T47D (cell line): ENCODE data around the gene CMTM7.

ENCODE experiments used
- DNase-seq, 2 experiments: peaks; one replicate each; pipeline versions ENCODE4 v3.0.0 to v3.0.0-alpha.2; 2011 to 2012; ENCODE audit warnings: low read depth in 1 of 2, low spot score in 1 of 2
- JUND ChIP-seq: IDR thresholded peaks from 2 replicates; pipeline ENCODE4 v1.6.1; 2012; ENCODE audit warnings: low read depth
- in situ Hi-C: cut with HindIII; loops from 2 replicates; pipeline ENCODE4 v1.10.0; 2016; ENCODE audit warnings: low sequenced_read_pairs, low pct_unique_long_range_greater_than_20kb

Gene CMTM7

DNA sequence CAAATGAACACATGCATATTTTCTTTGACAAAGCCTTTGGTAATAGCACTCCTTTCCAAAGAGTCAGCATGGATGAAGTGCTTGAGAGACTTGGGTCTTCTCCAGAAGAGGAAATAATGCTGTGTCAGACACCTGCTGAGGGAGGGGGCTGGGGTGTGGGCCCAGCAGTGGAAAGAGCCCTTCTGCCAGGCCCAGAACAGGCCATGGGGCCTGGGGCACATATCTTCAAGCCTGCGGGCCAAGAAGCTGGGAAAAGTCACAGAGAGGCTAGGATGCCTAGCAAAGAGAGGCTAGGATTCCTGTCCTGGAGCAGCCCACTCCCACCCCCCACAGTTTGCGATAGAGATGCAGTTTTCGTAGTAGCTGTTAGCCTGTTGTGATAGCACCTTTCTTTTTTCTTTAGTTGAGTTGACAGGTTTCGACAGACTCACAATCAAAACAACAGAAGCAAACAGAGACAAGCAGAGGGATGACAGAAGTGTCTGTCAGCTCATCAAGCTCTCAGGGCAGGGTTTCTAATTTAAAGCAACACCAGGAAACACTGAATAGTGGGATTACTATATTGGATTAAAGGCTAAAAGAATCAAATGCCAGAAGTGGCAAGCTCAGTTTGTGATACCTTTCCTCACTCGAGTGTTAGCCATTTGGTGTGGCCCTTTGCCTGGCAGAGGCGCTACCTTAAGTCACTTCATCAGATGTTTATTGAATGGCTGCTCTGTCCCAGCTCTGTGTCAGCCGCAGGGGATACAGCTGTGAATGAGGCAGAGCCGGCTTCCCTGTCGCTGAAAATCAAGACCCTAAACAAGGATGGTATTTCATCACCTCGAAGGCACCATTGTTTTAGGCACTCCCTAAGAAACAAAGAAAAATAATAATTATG, 19.0 kb downstream of the CMTM7 start:
- no peak for TF ChIP-seq JUND
- in situ Hi-C loops, result no loop called here
- DNase-seq, result no peak

DNA sequence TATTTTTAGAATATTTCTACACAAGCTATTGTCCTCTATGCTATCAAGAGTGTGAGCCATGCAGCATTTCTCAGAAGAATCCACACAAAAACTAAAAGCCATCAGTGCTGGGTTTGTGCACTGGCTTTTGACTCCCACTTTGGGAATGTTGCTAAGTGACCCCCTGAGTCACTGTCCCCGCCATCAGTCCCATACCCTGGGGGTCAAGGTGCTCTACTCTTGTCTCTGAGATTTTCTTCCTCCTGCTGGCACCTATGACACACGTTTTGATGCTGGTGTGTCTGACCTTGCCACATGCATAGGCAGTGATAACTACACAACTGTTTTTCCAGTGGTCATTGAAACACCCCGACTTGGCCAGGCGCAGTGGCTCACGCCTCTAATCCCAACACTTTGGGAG, 19.8 kb downstream of the CMTM7 start:
- no peak for DNase-seq
- in situ Hi-C loops, result no loop called here
- TF ChIP-seq JUND, result no peak

DNA sequence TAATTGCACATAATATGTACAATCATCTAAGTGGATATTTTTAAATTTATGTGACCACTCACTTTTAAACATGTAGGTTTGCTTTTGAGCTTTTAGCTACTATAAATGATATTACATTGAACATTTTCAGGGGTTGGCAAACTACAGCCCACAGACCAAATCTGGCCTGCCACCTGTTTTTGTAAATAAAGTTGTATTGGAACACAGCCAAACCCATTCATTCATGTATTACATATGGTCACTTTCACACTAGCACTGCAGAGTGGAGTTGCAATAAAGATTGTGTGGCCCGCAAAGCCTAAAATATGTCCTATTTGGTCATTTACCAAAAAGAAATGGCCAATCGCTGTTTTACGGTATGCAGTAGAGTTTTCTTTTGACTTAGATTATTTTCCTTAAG, 21.2 kb downstream of the CMTM7 start:
- DNase-seq, result no peak
- no peak for TF ChIP-seq JUND
- in situ Hi-C loops, result no loop called here

DNA sequence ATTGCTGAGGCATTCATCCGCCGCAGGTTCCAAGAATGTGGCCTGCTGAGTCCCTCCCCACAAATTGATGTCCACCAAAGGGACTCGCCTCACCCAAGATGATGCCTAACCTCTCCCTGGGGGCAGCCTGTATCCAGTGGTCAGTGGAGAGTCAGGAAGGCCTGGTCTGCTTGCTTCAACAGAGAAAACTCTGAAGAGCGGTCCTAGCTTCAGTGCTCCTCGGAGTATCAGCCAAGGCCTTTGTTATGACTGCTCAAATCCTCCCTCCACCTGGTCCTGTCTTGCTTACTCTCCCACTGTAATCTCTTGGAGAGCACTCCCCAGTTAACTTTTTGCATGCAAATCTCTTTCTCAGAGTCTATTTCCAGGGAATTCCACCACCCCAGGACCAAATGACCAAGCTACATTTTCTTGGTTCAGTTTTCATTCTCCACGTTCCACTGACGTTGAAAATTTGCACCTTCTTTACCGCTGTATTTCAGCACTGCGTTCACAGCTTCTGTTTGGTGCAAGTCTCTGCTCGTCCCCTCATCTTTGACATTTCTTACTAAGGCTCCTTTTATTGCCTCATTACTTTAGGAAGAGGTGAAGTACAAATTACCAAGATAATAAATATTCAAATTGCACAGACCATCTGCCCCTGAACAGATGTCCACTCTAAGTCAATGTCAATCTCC, 22.3 kb downstream of the CMTM7 start:
- no peak for TF ChIP-seq JUND
- in situ Hi-C loops, result no loop called here

DNA sequence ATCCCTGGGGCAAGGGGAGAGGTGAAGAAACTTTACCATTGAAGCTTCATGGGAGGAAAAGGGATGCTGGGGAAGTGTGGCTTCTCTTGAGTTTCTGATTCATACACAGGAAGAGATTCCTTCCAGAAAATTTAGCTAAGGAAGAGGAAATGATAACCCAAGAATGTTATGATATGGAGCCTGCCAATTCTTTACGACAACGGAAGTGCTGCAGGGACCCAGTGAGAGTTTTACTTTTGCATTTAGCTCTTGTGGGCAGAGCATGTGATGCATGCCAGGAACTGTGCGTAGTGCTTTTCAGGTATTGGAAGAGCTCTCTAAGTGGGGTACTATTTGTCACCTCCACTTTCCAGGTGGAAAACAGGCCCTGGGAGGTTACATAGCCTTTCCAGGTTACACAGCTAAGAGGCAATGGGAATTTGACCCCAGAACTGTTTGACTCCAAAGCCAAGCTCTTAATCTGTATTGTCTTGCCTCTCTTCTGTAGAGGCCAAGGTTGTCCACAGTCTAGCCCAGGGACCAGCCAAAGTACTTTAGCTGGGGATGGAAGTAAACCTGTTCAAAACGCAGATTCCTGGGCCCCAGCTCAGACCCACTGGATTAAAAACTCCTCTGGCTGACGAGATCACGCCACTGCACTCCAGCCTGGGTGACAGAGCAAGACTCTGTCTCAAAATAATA, 23.0 kb downstream of the CMTM7 start:
- DNase-seq, result no peak
- in situ Hi-C loops, result no loop called here
- TF ChIP-seq JUND, result no peak

More for the DNA sequence above, 22.3 kb downstream of the CMTM7 start:
- no peak for DNase-seq

DNA sequence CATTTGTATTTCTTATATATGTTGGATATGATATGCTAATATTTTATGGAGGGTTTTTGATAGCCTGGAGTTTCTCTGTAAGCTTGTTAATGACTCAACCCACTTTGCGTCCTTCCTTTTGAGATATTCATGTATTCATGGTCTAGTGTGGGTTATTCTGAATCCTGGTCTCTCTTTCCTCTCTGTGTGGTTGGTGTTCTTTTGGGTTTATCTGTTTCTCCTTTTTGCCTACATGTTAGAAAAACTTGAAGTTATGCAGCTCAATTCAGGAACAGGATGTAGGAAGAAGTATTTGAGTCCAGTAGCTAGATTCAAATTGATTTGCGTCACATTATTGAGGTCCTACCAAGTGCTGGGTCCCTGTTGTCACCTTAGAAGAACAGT, 28.1 kb downstream of the CMTM7 start:
- in situ Hi-C loops, result no loop called here
- DNase-seq, result no peak
- no peak for TF ChIP-seq JUND

DNA sequence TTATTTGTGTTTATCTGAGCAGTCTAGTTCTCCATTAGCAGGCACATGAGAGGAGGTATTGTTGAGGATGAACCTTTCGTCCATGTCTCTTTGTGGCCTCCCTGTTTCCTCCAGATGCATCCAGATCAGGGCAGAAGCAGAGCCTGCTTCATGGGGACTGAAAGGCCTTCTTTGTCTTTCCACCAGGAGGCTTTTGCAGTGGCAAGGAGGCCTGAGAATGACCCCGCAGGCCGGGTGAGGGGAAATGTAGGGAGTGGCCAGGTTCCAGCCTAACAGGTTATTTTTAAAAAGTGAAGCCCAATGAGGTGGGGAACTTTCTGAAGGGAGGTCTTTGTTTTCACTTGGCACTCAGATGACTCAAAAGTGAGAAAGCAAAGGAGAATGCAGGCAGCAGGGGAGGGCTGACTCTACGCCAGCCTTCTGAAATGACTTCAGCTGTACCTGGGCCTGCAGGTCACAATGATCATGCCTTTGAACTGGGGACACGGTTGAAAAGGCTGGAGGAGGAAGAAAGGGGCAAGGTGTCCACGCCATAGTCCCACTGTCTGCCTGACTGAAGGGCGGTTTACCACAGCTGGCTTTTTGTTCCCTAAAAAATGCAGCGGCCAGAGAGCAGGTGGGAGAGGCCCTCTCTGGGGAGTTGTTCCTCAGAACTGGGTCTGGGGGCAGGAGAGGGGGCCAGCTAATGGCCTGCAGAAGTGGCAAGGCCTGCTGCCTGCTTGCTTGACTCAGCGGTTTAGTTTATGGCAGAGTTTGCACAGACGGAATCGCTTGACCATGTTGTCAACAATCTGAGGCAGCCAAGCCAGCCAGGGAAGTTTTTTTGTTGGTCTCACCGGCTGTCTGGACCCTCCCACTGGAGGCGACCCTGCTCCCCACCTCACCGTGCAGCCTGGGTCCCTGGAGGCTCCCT, 28.7 kb downstream of the CMTM7 start:
- no peak for TF ChIP-seq JUND
- in situ Hi-C loops, result no loop called here
- DNase-seq, result peak in 1 of 2 experiments; percentile 87

DNA sequence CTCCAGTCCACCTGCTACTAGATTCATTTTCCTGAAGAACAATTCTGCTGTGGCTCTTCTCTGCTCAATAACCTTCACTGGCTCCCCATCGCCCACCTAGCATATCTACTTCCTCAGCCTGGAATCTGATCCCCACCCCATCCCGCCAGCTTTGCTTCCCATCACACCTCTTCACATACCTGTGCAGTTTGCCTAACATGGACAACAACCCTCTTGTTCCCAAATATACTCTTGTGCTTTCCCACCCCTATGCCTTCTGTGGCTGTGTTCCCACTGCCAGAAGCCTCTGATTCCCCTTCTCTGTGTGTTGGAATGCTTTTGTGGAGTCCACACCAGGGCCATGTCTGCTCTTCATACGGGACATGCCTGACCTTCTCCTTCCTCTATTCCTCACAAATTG, 29.5 kb downstream of the CMTM7 start:
- in situ Hi-C loops, result no loop called here
- TF ChIP-seq JUND, result no peak
- DNase-seq, result no peak

DNA sequence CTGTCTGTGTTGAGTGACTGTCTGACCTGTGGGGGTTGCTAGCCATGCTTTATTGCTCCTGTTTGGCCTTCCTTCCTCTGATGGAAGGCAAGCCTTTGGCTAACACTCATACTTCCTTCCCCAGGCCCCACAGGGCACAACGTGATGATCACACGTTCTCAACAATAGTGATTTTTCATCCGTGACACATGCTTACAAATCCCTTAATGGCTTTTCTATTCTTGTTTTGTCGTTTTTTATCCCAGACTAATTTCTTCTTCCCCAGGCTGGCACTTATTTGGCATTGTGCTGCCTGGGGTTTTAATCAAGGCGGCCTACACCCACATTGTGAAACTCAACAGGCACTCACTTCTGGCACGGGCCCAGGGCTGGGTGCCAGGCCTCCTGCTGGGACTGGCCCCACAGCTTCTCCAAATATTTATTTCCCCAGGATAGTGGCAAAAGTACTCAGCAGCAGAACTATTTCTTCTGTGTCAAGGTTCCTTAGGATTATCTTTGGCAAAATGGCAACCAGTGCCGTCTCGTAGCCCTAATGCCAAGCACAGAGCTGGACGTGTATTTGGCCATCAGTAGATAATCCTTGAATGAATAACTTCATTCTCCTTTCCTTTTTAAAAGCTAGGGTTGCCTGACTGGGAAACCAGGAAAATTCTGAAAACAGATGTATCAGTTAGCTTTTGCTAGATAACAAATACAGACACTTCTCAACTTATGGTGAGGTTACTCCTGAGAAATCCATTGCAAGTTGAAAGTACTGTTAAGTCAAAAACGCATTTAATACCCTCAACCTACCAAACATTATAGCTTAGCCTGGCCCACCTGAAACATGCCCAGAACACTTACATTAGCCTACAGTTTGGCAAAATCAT, 30.6 kb downstream of the CMTM7 start:
- in situ Hi-C loops, result no loop called here
- peak; percentile 56 to 96 for DNase-seq
- TF ChIP-seq JUND, result peak; percentile 53; the same call in 1 of the 2 replicates

DNA sequence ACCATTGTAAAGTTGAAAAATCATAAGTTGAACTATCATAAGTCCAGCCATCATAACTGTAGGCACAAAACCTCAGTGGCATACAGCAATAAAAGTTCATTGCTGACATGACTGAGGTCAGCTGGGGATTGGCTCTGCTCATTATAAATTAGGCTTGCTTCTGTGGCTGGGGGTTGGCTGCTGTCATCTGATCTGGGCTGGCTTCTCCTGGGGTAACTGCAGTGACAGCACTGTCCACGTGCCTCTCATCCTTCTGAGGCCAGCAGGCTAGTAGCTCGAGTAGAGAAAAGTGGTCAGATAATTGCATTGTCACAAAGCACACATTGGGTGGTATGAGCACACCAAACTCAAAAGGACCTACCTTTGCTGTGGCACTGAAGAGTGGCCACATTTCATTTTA, 31.3 kb downstream of the CMTM7 start:
- TF ChIP-seq JUND, result no peak
- no peak for DNase-seq
- in situ Hi-C loops, result no loop called here

DNA sequence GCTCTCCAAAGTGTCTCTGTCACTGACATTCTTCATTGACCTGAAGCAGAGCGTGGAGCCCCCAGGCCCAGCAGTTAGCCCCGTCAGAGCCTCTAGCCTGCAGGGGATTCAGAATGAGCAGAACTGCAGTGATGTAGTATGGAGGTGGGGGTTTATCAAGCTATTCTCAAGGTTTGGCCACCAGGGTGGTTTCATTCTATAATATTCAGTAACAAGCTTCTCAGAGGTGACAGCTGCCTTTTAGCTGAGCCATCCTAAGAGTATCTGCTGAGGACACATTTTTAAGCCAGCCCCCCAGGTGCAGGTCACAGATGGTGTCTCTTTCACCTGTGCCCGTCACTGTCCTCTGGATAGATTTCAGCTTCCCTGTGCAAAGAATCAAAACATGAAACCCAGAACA, 31.9 kb downstream of the CMTM7 start:
- TF ChIP-seq JUND, result no peak
- no peak for DNase-seq
- in situ Hi-C loops, result no loop called here
